ENCODE data around the gene AIP. TPM values are rescaled to one million over a fixed set of nuclear protein-coding genes. Genes with fewer than 3 reads are reported as not detected.

Gene AIP
- total RNA-seq, 1 experiment from 2014 or later: 171 TPM

DNA sequence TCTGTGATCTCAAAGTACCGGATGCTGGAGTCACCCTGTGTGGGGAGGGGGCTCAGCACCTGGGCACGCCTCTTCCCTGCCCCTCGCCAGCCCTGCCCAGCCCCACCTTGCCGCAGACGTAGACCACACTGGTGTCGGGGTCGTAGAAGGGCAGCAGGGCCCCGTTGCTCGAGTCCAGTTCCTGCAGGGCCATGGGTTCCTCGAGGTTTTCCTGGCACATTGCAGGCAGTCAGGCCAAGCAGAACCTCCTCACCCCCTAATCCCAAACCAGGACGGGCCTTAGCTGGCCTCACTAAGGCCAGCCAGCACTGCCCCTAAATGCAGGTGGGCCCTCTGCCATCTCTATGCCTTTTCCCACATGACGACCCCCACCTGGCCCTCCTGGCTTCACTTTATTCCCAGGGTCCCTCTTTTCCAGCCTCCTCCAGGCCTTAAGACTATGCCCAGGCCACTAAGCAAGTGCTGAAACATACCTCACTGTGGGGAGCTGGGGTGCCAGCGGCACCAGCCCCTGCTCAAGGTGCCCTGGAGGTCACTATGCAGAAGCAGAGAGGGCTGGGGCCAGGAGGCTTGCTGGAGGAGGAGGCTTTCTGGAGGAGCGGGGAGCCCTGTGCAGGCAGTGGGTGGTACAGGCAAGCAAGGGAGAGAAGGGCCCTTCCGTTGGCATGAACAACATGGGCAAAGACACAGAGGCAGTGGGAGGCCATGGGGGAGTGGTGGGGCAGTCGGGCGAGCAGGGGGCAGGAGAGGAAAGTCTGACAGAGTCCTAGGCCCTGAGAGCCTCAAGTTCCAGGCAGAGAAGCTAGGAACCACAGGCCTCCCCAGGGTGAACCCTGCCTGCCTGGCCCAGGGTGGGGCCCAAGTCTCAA is 42.4 kb upstream of the AIP start:
- H3K27ac ChIP-seq (ENCODE audit: low read length): no peak overlapping the region
- no peaks in the 10 kb centered on the region for H3K9me2 ChIP-seq (replicated peaks; ENCODE audit: low read length)
- H2AFZ ChIP-seq (ENCODE audit: low read length): no peak overlapping the region
- no TSS peak for BruUV-seq (replicated peaks)
- TF ChIP-seq EZH2phosphoT487 (IDR thresholded peaks at IDR 0.05; ENCODE audit: borderline replicate concordance, low read length): no peak
- no peak for TF ChIP-seq EZH2 (IDR thresholded peaks at IDR 0.05; ENCODE audit: low read length, unreplicated experiment)
- TF ChIP-seq, protein P1, sequence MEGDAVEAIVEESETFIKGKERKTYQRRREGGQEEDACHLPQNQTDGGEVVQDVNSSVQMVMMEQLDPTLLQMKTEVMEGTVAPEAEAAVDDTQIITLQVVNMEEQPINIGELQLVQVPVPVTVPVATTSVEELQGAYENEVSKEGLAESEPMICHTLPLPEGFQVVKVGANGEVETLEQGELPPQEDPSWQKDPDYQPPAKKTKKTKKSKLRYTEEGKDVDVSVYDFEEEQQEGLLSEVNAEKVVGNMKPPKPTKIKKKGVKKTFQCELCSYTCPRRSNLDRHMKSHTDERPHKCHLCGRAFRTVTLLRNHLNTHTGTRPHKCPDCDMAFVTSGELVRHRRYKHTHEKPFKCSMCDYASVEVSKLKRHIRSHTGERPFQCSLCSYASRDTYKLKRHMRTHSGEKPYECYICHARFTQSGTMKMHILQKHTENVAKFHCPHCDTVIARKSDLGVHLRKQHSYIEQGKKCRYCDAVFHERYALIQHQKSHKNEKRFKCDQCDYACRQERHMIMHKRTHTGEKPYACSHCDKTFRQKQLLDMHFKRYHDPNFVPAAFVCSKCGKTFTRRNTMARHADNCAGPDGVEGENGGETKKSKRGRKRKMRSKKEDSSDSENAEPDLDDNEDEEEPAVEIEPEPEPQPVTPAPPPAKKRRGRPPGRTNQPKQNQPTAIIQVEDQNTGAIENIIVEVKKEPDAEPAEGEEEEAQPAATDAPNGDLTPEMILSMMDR (conservative IDR thresholded peaks at IDR 0.05; ENCODE audit: low read depth, low read length): no peak
- H3K27me3 ChIP-seq (ENCODE audit: low read length): no peaks in the 10 kb centered on the region
- peaks cover 9% of the 10 kb centered on the region for H3F3A ChIP-seq (ENCODE audit: low read length, unreplicated experiment)
- ATAC-seq (no peak), DNase-seq (no peak)
- H3K36me3 ChIP-seq (ENCODE audit: low read depth, low read length): peaks cover 8% of the 10 kb centered on the region; the same call in 1 of the 2 replicates
- ChIA-PET POLR2A (ENCODE audit: unreplicated experiment) (no interaction called here), CTCF (no interaction called here)
- no peak overlapping the region for H3K4me2 ChIP-seq (ENCODE audit: low read length)
- intact Hi-C loops (cut with micrococcal nuclease): no loop called here
- 0 out of 2 replicates have a peak, but pooled peaks cover 6% of the 10 kb centered on the region for H3K79me2 ChIP-seq (ENCODE audit: low read length)
- H4K20me1 ChIP-seq (ENCODE audit: low read length): no peaks in the 10 kb centered on the region
- 0 out of 2 replicates have a peak, but pooled peaks cover 6% of the 10 kb centered on the region for H3K4me1 ChIP-seq (ENCODE audit: insufficient read depth, low read length)
- H3K9ac ChIP-seq (ENCODE audit: low read length): no peak overlapping the region
- H3K4me3 ChIP-seq (ENCODE audit: low read length): no peak overlapping the region
- no peaks in the 10 kb centered on the region for H3K9me3 ChIP-seq (ENCODE audit: low read length)

DNA sequence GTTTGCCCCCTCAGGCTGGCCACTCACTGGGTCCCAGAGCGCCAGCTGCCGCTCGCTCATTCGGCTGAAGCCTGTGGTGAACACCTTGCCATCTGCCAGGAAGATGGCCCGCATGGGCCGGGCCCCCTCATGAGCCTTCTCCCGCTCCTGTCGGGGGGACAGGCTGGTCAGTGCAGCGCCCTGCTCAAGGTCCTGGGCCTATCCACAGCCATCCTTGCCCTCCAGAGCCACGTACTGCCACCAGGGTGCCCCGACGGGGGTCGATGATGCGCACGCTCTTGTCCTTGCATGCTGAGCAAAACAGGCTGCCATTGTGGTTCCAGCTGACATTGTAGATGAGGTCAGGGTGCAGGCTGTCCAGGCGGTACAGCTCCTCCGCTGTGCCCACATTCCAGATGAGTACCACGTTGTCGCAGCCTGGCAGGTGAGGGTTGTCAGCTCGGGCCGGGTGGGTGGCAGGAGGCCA is 41.7 kb upstream of the AIP start:
- Histone ChIP-seq H3K4me1 (ENCODE audit: insufficient read depth, low read length) (0 out of 2 replicates have a peak, but pooled peaks cover 6% of the 10 kb centered on the region), H3F3A (ENCODE audit: low read length, unreplicated experiment) (peaks cover 9% of the 10 kb centered on the region), H3K9ac (ENCODE audit: low read length) (no peak overlapping the region), H3K79me2 (ENCODE audit: low read length) (0 out of 2 replicates have a peak, but pooled peaks cover 6% of the 10 kb centered on the region), H3K4me2 (ENCODE audit: low read length) (no peak overlapping the region), H3K9me2 (replicated peaks; ENCODE audit: low read length) (no peaks in the 10 kb centered on the region), H2AFZ (ENCODE audit: low read length) (no peak overlapping the region), H3K27me3 (ENCODE audit: low read length) (no peaks in the 10 kb centered on the region), H3K36me3 (ENCODE audit: low read depth, low read length) (peaks cover 8% of the 10 kb centered on the region; the same call in 1 of the 2 replicates), H3K4me3 (ENCODE audit: low read length) (no peak overlapping the region), H3K9me3 (ENCODE audit: low read length) (no peaks in the 10 kb centered on the region), H3K27ac (ENCODE audit: low read length) (no peak overlapping the region), H4K20me1 (ENCODE audit: low read length) (no peaks in the 10 kb centered on the region)
- POLR2A ChIA-PET (ENCODE audit: unreplicated experiment): no interaction called here
- BruUV-seq (replicated peaks): no TSS peak
- ATAC-seq: no peak
- CTCF ChIA-PET: no interaction called here
- DNase-seq: no peak
- TF ChIP-seq EZH2 (IDR thresholded peaks at IDR 0.05; ENCODE audit: low read length, unreplicated experiment): no peak
- TF ChIP-seq EZH2phosphoT487 (IDR thresholded peaks at IDR 0.05; ENCODE audit: borderline replicate concordance, low read length): no peak
- TF ChIP-seq, protein P1 (conservative IDR thresholded peaks at IDR 0.05; ENCODE audit: low read depth, low read length): no peak
- intact Hi-C loops (cut with micrococcal nuclease): no loop called here
